ENCODE measurements around the gene IRAK1. TPM values are rescaled to one million over a fixed set of nuclear protein-coding genes. Genes with fewer than 3 reads are reported as not detected.

Gene IRAK1
- total and polyA plus RNA-seq, 2 of the 13 experiments (the other 11 are each of a cell fraction or from before 2014, with no cell fraction given) = 57.7 to 77.3 TPM

DNA sequence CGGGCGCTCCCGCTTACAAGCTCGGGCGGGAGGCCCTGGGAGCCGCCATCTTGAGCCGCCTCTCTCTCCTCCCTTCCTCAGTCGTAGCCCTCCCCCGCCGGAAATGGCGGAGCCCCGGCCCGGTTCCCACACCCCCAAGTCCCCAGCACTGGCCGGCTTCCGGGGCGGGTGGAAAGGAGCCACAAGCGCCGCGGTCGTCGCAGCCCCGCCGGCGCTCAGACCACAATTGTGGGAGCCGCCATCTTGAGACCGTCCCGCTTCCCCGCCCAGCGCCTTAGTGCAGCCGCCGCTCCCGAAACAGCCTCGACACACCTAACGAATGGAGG is 48.6 kb downstream of the IRAK1 start (continued):
- TF ChIP-seq ZNF891 (CRISPR knock-in tag; IDR thresholded peaks at IDR 0.05) (no peak), THYN1 (CRISPR knock-in tag; IDR thresholded peaks at IDR 0.05; ENCODE audit: borderline replicate concordance, low read depth) (no peak), ZNF563 (CRISPR knock-in tag; IDR thresholded peaks at IDR 0.05) (no peak), HNF4G (IDR thresholded peaks at IDR 0.05; ENCODE audit: borderline replicate concordance, low read depth, low read length) (no peak), HNF4G (CRISPR knock-in tag; IDR thresholded peaks at IDR 0.05; ENCODE audit: borderline replicate concordance, low read depth) (no peak), NCOA5 (CRISPR knock-in tag; IDR thresholded peaks at IDR 0.05) (no peak), ZNF678 (CRISPR knock-in tag; IDR thresholded peaks at IDR 0.05) (no peak), ZNF335 (CRISPR knock-in tag; IDR thresholded peaks at IDR 0.05) (0 out of 2 replicates have a peak, but pooled peaks have one; percentile 8), SPEN (CRISPR knock-in tag; IDR thresholded peaks at IDR 0.05; ENCODE audit: low read depth) (no peak), ZFYVE20 (CRISPR knock-in tag; IDR thresholded peaks at IDR 0.05; ENCODE audit: borderline replicate concordance, low read depth) (no peak), ZNF841 (CRISPR knock-in tag; IDR thresholded peaks at IDR 0.05; ENCODE audit: borderline replicate concordance) (no peak), ZNF629 (CRISPR knock-in tag; conservative IDR thresholded peaks at IDR 0.05) (no peak), ZNF547 (CRISPR knock-in tag; IDR thresholded peaks at IDR 0.05) (no peak)
- TF ChIP-seq, protein P1, sequence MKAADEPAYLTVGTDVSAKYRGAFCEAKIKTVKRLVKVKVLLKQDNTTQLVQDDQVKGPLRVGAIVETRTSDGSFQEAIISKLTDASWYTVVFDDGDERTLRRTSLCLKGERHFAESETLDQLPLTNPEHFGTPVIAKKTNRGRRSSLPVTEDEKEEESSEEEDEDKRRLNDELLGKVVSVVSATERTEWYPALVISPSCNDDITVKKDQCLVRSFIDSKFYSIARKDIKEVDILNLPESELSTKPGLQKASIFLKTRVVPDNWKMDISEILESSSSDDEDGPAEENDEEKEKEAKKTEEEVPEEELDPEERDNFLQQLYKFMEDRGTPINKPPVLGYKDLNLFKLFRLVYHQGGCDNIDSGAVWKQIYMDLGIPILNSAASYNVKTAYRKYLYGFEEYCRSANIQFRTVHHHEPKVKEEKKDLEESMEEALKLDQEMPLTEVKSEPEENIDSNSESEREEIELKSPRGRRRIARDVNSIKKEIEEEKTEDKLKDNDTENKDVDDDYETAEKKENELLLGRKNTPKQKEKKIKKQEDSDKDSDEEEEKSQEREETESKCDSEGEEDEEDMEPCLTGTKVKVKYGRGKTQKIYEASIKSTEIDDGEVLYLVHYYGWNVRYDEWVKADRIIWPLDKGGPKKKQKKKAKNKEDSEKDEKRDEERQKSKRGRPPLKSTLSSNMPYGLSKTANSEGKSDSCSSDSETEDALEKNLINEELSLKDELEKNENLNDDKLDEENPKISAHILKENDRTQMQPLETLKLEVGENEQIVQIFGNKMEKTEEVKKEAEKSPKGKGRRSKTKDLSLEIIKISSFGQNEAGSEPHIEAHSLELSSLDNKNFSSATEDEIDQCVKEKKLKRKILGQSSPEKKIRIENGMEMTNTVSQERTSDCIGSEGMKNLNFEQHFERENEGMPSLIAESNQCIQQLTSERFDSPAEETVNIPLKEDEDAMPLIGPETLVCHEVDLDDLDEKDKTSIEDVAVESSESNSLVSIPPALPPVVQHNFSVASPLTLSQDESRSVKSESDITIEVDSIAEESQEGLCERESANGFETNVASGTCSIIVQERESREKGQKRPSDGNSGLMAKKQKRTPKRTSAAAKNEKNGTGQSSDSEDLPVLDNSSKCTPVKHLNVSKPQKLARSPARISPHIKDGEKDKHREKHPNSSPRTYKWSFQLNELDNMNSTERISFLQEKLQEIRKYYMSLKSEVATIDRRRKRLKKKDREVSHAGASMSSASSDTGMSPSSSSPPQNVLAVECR (CRISPR knock-in tag; IDR thresholded peaks at IDR 0.05; ENCODE audit: borderline replicate concordance) = peak; percentile 32; the same call in 1 of the 2 replicates
- TF ChIP-seq, protein P2, sequence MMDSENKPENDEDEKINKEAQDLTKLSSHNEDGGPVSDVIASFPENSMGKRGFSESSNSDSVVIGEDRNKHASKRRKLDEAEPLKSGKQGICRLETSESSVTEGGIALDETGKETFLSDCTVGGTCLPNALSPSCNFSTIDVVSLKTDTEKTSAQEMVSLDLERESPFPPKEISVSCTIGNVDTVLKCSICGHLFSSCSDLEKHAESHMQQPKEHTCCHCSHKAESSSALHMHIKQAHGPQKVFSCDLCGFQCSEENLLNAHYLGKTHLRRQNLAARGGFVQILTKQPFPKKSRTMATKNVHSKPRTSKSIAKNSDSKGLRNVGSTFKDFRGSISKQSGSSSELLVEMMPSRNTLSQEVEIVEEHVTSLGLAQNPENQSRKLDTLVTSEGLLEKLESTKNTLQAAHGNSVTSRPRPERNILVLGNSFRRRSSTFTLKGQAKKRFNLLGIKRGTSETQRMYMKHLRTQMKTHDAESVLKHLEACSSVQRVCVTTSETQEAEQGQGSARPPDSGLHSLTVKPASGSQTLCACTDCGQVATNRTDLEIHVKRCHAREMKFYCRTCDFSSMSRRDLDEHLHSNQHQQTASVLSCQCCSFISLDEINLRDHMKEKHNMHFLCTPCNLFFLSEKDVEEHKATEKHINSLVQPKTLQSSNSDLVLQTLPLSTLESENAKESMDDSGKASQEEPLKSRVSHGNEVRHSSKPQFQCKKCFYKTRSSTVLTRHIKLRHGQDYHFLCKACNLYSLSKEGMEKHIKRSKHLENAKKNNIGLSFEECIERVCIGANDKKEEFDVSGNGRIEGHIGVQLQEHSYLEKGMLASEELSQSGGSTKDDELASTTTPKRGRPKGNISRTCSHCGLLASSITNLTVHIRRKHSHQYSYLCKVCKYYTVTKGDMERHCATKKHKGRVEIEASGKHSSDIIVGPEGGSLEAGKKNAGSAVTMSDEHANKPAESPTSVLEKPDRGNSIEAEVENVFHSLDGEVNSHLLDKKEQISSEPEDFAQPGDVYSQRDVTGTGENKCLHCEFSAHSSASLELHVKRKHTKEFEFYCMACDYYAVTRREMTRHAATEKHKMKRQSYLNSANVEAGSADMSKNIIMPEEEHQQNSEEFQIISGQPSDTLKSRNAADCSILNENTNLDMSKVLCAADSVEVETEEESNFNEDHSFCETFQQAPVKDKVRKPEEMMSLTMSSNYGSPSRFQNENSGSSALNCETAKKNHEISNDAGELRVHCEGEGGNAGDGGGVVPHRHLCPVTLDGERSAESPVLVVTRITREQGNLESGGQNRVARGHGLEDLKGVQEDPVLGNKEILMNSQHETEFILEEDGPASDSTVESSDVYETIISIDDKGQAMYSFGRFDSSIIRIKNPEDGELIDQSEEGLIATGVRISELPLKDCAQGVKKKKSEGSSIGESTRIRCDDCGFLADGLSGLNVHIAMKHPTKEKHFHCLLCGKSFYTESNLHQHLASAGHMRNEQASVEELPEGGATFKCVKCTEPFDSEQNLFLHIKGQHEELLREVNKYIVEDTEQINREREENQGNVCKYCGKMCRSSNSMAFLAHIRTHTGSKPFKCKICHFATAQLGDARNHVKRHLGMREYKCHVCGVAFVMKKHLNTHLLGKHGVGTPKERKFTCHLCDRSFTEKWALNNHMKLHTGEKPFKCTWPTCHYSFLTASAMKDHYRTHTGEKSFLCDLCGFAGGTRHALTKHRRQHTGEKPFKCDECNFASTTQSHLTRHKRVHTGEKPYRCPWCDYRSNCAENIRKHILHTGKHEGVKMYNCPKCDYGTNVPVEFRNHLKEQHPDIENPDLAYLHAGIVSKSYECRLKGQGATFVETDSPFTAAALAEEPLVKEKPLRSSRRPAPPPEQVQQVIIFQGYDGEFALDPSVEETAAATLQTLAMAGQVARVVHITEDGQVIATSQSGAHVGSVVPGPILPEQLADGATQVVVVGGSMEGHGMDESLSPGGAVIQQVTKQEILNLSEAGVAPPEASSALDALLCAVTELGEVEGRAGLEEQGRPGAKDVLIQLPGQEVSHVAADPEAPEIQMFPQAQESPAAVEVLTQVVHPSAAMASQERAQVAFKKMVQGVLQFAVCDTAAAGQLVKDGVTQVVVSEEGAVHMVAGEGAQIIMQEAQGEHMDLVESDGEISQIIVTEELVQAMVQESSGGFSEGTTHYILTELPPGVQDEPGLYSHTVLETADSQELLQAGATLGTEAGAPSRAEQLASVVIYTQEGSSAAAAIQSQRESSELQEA (CRISPR knock-in tag; IDR thresholded peaks at IDR 0.05; ENCODE audit: not compliant biosample characterization) = no peak
- TF ChIP-seq, protein P3, sequence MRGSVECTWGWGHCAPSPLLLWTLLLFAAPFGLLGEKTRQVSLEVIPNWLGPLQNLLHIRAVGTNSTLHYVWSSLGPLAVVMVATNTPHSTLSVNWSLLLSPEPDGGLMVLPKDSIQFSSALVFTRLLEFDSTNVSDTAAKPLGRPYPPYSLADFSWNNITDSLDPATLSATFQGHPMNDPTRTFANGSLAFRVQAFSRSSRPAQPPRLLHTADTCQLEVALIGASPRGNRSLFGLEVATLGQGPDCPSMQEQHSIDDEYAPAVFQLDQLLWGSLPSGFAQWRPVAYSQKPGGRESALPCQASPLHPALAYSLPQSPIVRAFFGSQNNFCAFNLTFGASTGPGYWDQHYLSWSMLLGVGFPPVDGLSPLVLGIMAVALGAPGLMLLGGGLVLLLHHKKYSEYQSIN (CRISPR knock-in tag; IDR thresholded peaks at IDR 0.05; ENCODE audit: borderline replicate concordance) = no peak
- TF ChIP-seq, protein P4, sequence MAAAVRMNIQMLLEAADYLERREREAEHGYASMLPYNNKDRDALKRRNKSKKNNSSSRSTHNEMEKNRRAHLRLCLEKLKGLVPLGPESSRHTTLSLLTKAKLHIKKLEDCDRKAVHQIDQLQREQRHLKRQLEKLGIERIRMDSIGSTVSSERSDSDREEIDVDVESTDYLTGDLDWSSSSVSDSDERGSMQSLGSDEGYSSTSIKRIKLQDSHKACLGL (CRISPR knock-in tag; IDR thresholded peaks at IDR 0.05) = no peak

Measured in HepG2 (cell line).